CD4-positive, alpha-beta T cell treated with Interleukin-6 for 4 hours (primary cell): ENCODE measurements around the gene HPS5.
"Not testable (repeated sequence)": the region's sequence is repeated elsewhere in the genome, so short reads cannot be mapped to it uniquely, and the experiment has no call there.

ENCODE experiments used
- DNase-seq: peaks from one replicate; pipeline ENCODE4 v3.0.0-alpha.2; 2020; ENCODE audit warnings: mixed read lengths

Gene HPS5

DNA sequence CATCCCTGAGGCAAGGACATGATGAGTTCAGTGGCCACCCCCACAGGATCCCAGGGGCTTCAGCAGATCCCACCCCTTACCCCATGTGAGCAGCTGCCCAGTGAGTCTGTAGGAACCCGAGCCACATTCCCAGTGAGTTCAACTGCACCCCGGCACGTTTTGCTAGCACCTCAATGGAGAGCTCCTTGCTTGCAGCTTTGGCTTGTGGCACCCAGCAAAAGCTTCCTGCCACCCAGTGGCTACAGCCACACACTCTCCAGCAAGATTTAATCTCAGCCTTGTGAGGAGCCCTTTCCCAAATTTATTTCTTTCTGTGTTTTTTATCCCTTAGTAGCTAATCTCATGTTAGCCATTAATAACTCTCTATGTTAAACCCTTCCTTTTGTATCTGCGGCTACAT, 51.8 kb downstream of the HPS5 start:
- no peak for DNase-seq

DNA sequence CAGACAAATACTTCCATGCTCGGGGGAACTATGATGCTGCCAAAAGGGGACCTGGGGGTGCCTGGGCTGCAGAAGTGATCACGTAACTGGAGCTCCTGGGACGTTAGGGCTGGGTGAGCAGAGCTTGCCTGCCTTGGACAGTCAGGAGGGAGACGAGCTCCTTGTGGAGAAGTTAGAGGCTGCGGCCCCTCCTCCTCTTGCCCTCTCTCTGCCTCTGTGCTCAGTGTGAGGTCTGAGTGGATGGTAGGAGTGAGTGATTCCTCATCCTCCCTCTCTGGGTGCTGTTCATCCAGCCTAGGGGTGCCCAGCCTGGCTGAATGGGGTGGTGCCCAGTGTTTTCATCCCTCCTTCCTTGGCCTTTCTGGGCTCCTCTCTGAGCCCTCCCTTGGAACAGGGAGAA, 52.7 kb downstream of the HPS5 start:
- not testable (repeated sequence) for DNase-seq

DNA sequence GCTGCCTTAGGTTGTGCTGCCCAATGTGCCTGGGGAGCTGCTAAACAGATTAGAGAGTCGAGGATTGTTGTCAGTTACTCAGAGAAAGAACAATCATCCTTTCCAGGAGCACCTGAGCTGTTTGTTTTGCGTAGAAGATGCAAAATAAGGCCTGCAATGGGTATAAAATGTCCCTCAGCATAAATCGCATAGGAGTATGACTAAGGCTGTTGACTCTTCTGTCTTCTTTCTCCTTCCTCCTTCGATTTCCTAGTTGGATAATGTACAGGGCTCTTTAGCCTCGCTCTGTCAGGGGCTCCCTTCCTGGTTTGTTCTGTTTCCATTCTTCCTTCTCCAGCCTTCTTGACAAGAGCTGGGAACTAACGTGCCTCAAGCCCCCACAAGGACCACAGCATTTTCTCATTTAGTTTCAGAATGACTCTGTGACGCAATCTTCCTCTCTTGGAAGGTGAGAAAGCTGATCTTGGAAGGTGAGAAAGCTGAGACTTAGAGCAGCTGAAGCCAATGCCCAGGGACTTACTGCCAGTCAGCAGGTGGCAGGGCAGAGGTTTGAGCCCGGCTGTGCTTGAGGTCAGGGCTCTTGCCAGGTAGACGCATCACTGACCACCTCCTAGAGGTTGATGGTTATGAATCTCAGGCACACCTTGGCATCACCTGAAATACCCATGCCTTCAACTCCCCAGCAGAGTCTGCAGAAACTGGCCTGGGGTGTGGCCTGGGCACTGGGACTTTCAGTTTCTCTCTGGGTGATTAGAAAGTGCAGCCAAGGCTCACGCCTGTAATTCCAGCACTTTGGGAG, 54.4 kb downstream of the HPS5 start:
- not testable (repeated sequence) for DNase-seq

DNA sequence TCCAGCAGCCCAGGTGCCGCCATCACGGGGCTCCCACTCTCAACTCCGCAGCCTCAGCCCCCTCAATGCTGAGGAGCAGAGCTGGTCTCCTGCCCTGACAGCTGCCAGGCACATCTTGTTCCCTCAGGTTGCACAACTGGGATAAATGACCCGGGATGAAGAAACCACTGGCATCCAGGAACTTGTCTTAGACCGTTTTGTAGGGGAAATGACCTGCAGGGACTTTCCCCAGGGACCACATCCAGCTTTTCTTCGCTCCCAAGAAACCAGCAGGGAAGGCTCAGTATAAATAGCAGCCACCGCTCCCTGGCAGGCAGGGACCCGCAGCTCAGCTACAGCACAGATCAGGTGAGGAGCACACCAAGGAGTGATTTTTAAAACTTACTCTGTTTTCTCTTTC, 56.0 kb downstream of the HPS5 start, which contains the start of gene SAA1:
Gene SAA1, plus strand, starts transcription at position 316 of the 400 bp plus-strand sequence. CDS start 624 bp downstream, outside the sequence.
- no peak for DNase-seq

DNA sequence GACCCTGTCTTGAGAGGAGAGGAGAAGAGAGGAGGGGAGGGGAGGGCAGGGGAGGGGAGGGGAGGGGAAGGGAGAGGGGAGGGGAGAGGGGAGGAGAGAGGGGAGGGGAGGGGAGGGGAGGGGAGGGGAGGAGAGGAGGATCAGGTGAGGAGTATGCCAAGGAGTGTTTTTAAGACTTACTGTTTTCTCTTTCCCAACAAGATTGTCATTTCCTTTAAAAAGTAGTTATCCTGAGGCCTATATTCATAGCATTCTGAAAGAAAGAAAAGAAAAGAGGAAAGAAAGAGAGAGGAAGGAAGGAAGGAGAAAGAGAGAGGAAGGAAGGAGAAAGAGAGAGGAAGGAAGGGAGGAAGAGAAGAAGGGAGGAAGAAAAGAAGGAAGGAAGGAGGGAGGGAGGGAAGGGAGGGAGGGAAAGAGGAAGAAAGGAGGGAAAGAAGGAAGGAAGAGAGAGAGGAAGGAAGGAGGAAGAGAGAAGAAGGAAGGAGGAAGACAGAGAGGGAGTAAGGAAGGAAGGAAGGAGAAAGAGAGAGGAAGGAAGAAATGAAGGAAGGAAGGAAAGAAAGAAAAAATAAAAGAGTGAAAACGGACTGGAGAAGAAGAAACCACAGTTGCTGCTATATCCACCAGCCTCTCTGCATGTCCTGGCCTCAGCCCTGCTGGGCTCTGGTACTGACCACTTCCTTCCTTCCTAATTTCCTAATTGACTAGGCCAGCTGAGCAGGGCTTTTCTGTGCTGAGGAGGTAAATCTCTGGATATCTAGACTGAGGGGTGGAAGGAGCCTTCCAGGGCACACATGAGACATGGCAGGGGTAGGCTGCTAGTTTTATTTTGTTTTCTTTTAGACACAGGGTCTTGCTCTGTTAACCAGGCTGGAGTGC, 57.0 kb downstream of the HPS5 start:
- DNase-seq = no peak

DNA sequence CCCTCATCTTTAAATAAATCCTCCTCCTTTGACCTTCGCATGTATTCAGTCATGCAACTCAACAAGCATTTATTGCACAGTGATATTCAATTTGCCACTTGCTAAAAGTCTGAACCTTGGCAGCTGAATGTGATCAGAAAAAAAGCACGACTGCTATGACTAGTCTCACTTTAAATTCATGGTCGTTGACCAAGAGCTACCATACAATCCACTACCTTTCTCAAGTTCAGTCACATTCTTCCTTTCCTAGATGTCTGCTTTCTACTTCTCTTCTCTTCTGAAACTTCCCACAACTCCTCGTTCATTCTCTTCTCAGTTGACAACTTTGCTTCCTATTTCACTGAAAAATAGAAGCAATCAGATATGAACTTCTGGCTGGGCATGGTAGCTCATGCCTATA, 57.9 kb downstream of the HPS5 start:
- DNase-seq = no peak

DNA sequence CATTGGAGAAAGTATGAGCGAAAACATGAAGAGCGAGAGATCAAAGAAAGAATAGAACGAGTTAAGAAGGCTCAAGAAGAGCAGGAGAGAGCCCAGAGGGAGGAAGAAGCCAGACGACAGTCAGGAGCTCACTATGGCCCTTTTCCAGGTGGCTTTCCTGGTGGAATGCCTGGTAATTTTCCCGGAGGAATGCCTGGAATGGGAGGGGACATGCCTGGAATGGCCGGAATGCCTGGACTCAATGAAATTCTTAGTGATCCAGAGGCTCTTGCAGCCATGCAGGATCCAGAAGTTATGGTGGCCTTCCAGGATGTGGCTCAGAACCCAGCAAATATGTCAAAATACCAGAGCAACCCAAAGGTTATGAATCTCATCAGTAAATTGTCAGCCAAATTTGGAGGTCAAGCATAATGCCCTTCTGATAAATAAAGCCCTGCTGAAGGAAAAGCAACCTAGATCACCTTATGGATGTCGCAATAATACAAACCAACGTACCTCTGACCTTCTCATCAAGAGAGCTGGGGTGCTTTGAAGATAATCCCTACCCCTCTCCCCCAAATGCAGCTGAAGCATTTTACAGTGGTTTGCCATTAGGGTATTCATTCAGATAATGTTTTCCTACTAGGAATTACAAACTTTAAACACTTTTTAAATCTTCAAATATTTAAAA, 59.1 kb downstream of the HPS5 start:
- not testable (repeated sequence) for DNase-seq

DNA sequence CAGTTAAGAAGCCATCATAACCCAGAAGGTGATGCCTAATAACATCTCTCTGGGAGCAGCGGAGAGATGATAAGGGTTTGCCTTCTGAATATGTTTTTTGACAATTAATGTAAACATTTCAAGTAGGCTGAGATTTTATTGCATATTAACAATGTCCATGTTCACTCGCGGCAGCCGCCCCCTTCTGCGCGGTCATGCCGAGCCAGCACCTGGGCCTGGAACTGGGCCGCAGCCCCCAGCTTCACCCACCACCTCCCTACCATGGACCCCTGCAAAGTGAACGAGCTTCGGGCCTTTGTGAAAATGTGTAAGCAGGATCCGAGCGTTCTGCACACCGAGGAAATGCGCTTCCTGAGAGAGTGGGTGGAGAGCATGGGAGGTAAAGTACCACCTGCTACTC, 60.2 kb downstream of the HPS5 start:
- DNase-seq = no peak

DNA sequence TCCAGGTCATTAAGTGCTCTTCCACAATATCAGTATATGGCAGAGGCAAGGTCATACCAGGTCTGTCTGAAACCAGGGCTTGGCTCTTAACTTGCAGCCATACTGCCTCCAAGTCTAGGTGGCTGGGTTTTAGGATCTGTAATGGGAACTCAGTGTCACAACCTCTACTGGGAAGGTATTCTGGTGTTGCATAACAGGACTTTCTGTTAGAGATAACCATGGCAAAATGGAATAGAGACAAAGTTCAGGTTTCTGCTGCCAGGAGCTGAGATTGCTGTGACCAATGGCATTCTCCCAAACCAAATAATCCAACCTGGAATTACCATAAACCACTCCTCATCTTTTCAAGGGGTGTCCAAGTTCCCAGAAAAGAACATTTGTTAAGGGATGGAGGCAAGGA, 62.7 kb downstream of the HPS5 start:
- DNase-seq = no peak

DNA sequence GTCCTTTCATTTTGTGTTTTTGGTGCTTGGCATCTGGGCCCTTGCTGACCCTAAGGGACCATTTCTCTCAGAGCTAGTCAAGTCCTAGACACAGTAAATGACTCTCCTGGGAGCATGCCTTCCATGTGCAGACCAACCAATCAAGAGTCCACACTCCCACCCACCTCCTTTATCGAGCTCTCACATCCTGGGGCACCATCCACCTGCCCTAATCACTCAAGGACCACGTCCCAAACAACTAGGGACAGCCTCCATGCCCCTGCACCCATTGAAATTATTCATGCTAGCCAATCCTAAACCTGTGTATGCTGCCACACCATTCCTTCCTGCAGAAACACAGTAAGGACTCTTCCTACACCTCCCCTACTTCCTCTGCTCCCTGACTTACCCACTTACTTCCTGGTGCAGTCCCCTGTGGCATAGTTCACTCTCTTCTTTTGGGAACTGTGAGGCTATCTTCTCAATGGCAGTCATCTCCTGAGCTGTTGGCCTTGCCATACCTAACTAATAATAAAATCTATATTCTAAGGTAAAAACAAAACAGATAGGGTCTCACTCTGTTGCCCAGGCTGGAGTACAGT, 67.1 kb downstream of the HPS5 start:
- no peak for DNase-seq

DNA sequence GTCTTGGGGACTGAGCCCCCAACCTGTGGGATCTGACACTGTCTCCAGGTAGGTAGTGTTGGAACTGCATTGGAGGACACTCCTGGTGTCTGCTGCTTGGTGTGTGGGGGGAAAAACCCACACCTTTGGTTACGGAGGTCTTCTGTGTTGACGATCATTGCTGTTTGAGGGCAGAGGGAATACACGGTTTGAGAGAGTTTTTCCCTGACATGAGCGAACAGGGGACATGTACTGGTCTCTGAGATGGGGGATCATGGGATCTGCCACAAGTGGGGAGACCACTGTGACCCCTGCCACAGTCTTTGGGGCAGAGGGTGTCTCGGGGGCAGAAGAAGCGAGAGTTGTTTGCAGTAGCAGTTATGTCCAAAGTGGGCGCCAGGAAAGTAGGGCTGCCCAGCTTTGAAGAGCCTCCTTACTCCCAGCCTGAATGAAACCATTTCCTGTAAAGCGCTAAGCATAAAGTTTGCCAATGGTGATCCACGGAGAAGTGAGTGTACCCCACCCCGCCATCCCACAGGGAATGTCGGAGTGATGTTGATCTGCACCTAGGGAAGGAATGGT, 68.1 kb downstream of the HPS5 start:
- DNase-seq = no peak

DNA sequence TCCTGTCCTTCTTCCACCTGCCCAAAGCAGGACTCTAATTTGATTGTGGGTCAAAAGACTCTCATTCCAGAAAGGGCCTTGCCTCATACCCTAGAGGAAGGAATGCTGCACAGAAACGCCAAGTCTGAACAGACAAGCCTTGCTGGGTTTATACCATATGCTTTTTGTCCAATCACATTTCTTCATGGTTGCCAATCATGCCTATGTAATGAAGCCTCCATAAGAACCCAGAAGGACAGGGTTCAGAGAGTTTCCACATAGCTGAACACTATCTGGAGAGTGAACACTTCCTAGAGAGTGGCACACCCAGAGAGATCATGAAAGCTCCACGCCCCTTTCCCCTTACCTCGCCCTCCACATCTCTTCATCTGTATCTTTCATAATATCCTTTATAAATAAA, 68.7 kb downstream of the HPS5 start:
- no peak for DNase-seq

DNA sequence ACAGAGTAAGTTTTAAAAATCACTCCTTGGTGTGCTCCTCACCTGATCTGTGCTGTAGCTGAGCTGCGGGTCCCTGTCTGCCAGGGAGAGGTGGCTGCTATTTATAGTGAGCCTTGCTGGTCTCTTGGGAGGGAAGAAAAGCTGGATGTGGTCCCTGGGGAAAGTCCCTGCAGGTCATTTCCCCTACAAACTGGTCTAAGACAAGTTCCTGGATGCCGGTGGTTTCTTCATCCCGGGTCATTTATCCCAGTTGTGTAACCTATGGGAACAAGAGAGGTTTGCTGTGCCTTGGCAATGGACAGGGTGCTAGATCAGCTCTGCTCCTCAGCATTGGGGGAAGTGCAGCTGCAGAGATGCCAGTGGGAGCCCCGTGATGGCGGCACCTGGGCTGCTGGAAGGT, 73.4 kb downstream of the HPS5 start, which contains the start of gene SAA2:
Gene SAA2, minus strand, starts transcription at position 108 of the 400 bp plus-strand sequence. CDS start 657 bp downstream, outside the sequence.
- DNase-seq = no peak

DNA sequence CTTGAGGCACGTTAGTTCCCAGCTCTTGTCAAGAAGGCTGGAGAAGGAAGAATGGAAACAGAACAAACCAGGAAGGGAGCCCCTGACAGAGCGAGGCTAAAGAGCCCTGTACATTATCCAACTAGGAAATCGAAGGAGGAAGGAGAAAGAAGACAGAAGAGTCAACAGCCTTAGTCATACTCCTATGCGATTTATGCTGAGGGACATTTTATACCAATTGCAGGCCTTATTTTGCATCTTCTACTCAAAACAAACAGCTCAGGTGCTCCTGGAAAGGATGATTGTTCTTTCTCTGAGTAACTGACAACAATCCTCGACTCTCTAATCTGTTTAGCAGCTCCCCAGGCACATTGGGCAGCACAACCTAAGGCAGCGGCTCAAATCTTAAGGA, 74.8 kb downstream of the HPS5 start:
- not testable (repeated sequence) for DNase-seq

DNA sequence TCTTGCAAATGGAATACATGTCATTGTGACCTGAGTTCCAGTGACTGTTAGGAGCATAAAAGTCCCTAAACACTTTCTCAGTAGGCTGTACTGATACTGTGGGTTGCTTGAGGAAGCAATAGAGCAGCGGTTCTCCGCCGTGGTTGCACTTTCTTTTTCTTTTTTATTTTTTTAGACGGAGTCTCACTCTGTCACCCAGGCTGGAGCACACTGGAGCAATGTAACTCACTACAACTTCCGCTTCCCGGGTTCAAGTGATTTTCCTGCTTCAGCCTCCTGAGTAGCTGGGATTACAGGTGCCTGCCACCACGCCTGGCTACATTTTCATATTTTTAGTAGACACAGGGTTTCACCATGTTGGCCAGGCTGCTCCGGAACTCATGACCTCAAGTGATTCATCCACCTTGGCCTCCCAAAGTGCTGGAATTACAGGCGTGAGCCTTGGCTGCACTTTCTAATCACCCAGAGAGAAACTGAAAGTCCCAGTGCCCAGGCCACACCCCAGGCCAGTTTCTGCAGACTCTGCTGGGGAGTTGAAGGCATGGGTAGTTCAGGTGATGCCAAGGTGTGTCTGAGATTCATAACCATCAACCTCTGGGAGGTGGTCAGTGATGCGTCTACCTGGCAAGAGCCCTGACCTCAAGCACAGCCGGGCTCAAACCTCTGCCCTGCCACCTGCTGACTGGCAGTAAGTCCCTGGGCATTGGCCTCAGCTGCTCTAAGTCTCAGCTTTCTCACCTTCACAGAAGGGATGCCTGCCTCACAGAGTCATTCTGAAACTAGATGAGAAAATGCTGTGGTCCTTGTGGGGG, 75.4 kb downstream of the HPS5 start:
- peak; percentile 19 for DNase-seq

DNA sequence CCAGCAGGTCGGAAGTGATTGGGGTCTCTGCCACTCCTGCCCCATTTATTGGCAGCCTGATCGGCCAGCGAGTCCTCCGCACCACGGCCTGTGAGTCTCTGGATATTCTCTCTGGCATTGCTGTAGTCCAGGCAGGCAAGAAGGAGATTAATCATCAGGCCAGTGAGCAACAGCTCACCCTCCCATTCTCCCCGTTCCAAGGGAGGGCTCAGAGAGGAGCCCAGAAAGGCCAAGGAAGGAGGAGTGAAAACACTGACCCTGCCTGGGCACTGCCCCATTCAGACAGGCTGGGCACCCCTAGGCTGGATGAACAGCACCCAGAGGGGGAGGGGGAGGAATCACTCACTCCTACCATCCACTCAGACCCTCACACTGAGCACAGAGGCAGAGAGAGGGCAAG, 76.5 kb downstream of the HPS5 start:
- DNase-seq = no peak

DNA sequence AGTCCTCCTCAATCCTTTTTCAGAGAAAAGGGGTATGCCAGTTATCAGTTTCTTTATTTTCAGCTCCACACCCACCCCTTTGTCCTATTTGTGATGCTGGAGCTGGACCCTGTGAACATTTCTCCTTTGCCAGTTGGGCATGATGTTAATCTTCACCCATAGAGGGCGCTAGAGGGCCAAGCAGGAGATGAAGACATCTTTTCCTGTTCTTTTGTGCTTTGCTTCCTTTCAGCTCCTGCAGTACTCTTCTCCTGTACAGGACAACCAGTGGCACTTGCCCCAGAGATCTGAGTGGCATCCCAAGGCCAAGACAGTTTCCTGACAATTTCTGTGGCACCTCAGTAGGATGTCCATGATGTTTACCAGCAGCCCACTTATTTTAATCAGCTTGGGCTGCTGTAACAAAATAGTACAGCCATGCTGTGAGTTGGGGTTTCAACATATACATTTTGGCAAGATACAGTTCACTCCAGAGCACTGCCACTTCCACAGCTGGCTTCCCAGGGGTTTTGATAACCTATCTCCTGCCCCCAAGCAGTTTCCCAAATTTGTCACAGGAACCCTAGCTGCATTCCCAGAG, 78.1 kb downstream of the HPS5 start:
- peak; percentile 59 for DNase-seq

DNA sequence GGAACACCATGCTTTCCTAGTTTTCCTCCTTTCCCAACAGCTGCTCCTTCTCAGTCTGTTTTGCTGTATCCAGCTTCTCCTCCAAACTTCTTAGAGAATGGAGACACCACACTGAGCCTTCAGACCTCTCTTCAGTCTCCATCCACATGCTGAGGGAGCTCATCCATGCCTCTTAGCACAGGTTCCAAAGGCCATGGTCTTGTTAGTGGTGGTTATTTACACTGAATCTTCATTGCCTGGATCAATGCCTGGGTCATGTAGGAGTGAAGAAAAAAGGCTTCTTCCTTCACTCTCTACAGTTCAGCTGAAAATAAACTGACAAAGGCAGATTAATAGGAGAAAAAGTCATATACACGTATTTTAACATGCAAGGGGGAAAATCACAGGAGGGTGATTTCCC, 82.3 kb downstream of the HPS5 start:
- DNase-seq = no peak

DNA sequence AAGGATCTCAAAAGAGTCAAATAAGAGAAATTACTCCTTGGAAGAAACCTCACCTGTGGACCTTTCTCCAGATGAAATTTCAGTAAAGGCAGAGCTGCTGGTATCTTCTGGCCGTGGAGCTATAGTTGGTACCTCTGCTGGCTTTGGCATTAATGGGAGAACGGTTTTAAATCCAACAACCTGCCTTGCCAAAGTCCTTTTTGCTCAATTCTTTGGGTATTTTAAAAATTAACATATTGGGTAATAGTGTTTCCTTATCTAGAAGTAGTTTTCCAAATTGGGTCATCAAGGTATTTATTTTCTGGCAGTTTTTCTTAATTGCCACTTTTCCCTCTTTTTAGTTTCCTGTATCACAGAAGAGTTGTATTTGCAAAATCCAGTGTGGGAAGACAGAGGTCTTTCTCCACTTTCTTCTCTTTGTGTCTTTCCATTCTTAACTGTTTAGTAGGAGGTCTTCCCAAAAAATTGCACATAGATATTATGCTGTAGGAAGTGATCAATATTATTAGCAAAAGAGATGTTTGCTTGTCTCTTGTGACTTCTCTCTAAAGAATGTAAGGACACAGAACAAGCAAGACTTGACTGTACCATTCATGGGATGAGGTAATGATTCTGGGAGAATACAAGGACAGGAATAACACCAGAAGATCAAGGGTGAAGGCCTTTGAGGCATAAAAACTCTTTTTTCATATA, 85.1 kb downstream of the HPS5 start, which contains the start of gene SAA4:
Gene SAA4, minus strand, starts transcription at position 139 of the 693 bp plus-strand sequence. CDS start 876 bp downstream, outside the sequence.
- DNase-seq = no peak
